T47D (cell line): ENCODE measurements around the gene ATP10A.
A peak's percentile ranks its signal among the peaks of the same experiment; 100 is the strongest.

ENCODE experiments used
- DNase-seq, 2 experiments: peaks; one replicate each; pipeline versions ENCODE4 v3.0.0 to v3.0.0-alpha.2; 2011 to 2012; ENCODE audit warnings: low read depth in 1 of 2, low spot score in 1 of 2
- JUND ChIP-seq: IDR thresholded peaks from 2 replicates; pipeline ENCODE4 v1.6.1; 2012; ENCODE audit warnings: low read depth
- in situ Hi-C: cut with HindIII; loops from 2 replicates; pipeline ENCODE4 v1.10.0; 2016; ENCODE audit warnings: low sequenced_read_pairs, low pct_unique_long_range_greater_than_20kb

The ATP10A gene

GRCh38 chr15:25679492-25679891, 183.6 kb downstream of the ATP10A start:
- DNase-seq, result no peak
- in situ Hi-C loops, result no loop called here
- no peak for TF ChIP-seq JUND

GRCh38 chr15:25678500-25678855, 184.6 kb downstream of the ATP10A start:
- in situ Hi-C loops, result no loop called here
- DNase-seq, result no peak
- TF ChIP-seq JUND, result no peak

GRCh38 chr15:25677719-25678499, 185.2 kb downstream of the ATP10A start:
- TF ChIP-seq JUND, result no peak
- in situ Hi-C loops, result no loop called here
- DNase-seq, result no peak

- no peak for DNase-seq
- TF ChIP-seq JUND, result no peak
- in situ Hi-C loops, result no loop called here
These were observed 187.1 kb downstream of the ATP10A start for GRCh38 chr15:25676070-25676469.

GRCh38 chr15:25675396-25675795, 187.7 kb downstream of the ATP10A start:
- TF ChIP-seq JUND, result no peak
- in situ Hi-C loops, result no loop called here
- no peak for DNase-seq

- no peak for TF ChIP-seq JUND
- no peak for DNase-seq
- in situ Hi-C loops, result no loop called here
These were observed 188.2 kb downstream of the ATP10A start for GRCh38 chr15:25674913-25675312.

GRCh38 chr15:25673972-25674371, 189.2 kb downstream of the ATP10A start:
- no peak for TF ChIP-seq JUND
- in situ Hi-C loops, result no loop called here
- no peak for DNase-seq

- DNase-seq, result no peak
- no peak for TF ChIP-seq JUND
- in situ Hi-C loops, result no loop called here
These were observed 189.8 kb downstream of the ATP10A start for GRCh38 chr15:25673351-25673750.

- no peak for TF ChIP-seq JUND
- peak in 1 of 2 experiments; percentile 23 for DNase-seq
- in situ Hi-C loops, result no loop called here
These were observed 192.0 kb downstream of the ATP10A start for GRCh38 chr15:25671132-25671531.

GRCh38 chr15:25670621-25671020, 192.5 kb downstream of the ATP10A start:
- TF ChIP-seq JUND, result no peak
- in situ Hi-C loops, result no loop called here
- DNase-seq, result no peak

GRCh38 chr15:25670025-25670554, 193.0 kb downstream of the ATP10A start:
- in situ Hi-C loops, result no loop called here
- DNase-seq, result peak; percentile 13 to 25

GRCh38 chr15:25668901-25669300, 194.2 kb downstream of the ATP10A start:
- TF ChIP-seq JUND, result no peak
- DNase-seq, result no peak
- in situ Hi-C loops, result no loop called here

More at GRCh38 chr15:25670025-25670554, 193.0 kb downstream of the ATP10A start:
- no peak for TF ChIP-seq JUND

- in situ Hi-C loops, result no loop called here
- no peak for DNase-seq
- no peak for TF ChIP-seq JUND
These were observed 194.8 kb downstream of the ATP10A start for GRCh38 chr15:25668236-25668795.
